HG03039 (cell line): Measurements from ENCODE around the gene NXNL2.
A peak's percentile ranks its signal among the peaks of the same experiment; 100 is the strongest.

Experiments used
- ATAC-seq: cut with Tn5 transposase; IDR thresholded peaks from one replicate; pipeline ENCODE4 v1.9.1; 2021; ENCODE audit warnings: mild to moderate bottlenecking, moderate library complexity; ENCODE audit not compliant: unreplicated experiment

NXNL2 gene

DNA sequence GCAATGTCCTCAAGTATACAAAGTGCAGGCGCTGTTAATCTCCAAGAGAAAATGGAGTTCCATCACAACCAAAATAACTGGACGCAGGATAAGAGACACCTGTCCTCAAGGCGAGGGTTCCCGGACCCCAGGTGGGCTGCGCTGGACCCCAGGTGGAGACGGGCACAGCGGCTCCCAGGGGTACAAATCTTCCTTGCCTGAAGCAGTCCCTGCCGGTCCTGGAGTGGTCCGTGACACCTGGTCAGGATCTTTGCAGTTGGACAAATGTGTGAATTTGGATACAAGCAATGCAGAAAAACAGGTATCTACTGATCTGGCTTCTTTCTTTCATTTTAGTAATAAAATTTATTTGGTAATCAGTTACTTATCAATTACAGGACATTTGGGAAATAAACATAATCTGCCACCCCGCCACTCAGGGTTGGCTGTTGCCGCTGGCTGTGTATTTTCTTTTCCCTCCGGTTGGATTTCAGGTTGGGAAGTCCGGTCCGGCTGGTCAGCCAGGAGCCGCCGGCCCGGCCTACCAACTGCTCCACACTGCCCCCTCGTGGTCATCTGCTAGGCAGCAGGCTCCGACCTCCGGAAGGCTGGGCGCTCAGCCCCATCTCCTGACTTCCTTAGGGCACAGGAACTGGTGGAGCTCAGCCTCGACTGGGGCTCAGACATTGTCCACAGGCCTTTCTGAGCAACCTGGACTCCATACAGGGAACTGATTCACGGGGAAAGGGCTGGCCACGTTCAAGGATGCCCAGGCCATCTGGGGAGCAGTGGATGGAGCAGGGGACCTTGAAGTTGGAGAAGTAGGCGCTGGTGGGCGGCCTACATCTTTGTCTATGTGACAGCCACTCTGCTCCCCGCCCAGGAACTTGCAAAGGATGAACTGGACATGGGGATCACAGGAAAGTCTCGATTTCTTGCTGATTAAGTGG, 43.4 kb downstream of the NXNL2 start:
- ATAC-seq, result peak; percentile 77

DNA sequence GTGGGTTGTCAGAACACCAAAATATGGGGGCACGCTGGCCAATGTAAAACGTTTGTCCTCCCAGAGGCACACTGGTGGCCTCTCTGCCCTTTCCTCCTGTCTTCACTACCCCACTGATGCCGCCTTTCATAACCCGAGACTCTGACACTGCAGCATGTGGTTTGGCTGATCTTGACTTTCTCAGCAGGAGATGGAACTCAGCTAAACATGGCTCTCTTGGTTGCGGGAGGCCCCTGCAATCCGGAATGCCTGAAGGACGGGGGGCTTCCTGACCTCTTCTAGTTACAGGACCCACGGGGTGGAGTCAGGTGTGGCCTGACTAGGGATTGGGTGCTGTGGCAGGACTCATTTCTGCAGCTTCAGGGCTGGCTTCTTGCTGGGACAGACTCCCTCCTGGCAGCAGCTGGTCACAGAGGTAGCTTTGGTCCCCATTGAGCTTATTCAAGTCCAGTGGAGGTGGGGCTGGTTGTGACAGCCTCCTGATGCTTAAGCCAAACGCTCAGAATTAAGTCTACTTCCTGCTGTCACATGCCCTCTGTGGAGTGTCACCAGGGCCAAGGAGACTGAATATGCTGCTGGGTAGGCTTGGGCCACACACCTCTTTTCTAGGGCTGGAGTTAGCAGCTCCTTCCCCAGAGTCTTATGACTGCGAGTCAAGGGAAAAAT, 44.2 kb downstream of the NXNL2 start:
- no peak for ATAC-seq

DNA sequence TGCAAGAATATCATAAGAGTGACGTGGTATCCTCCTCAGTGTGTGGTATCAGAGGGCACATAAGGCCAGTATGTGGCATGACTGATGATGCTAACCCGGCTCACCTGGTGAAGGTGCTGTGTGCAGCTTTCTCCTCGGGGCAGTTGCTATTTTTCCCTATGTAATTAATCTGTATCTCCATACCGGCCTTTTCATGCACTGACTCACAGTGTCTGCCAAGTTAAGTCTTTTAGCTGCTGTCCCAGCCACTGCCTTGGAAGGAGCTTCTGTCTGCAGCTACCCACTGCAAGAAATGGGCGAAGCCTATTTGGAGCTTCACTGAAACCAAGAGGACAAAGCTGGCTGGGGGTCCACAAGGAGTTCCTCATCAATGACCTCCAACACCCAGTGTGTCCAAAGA, 46.0 kb downstream of the NXNL2 start:
- no peak for ATAC-seq

DNA sequence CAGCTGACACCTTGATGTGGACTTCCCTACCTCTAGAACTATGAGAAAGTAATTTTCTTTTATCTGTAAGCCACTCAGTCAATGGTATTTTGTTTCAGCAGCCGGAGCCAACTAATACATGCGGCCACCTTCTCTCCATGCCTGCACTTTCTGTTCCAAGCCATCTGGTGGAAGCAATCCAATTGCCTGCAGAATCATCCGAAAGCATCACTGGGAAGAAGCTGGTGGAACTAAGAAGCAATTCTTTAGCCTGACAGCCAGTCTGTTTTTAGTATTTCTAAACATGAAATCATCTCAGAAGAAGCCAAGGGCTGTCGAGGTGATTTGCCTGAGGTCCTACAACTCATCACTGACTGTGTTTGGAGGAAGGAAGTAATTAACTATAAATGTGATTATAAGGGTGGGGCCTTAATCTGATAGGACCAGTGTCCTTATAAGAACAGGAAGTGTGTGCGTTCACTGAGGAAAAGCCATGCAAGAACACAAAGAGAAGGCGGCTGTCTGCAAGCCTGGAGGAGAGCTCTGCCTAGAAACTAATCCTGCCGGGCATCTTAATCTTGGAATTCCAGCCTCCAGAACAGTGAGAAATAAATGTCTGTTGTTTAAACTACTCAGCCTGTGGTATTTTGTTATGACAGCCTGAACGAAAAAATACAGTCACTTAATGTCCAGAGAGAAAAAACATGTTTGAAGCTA, 49.1 kb downstream of the NXNL2 start:
- ATAC-seq, result no peak

DNA sequence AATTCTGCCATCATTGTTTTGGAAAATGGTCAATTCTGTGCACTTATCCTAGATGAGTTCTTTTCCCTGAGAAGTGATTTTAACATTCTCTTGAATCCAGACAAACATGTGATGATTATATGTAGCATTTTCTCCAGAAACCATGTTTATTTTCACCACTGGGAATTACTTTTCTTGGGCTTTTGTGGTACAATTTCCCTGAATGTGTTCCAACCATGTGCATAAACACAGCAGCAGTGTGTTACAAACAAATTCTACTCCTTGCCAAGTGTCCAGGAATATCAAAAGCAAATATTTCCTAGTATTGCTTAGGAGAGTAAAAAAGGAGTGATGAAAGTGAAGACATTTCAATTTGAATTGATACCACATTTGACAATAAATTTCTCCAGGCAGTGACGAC, 50.4 kb downstream of the NXNL2 start:
- ATAC-seq, result no peak

DNA sequence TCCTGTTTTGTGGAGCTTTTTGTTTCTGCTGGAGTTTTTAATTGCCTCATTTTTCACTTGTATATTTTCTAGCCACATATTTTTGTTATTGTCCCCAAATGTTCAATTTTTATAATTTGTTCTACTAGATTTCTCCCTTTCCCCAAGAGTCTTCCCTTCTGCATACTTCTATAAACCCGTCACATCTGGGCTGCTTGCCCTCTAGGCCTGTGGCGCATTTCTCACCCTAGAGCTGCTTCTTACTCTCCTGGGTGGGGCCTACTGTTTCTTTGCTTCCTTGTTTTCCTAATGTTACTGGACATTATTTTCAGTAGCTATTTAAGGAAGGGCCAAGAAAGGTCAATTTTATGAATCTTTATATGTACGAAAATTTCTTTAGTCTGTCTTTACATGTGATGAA, 51.5 kb downstream of the NXNL2 start:
- ATAC-seq, result no peak

DNA sequence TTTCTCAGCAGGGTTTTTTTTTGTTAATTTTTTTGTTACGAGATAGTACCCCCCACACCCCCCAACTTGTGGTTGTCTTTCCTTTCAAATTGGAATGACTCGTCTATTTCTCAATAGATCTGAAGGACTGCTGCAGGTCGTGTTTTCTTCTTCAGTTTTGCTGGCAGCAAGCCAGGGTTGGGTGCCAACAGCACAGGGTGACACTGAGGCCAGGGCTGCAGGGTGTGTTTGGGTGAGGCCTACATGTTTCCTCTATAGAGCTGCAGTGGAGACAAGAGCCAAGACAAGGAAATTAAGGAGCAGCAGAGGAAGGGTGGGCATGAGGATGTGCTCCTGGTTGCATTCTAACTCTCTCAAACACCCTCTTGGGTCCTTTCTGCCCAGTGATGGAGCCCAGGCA, 52.2 kb downstream of the NXNL2 start:
- no peak for ATAC-seq

DNA sequence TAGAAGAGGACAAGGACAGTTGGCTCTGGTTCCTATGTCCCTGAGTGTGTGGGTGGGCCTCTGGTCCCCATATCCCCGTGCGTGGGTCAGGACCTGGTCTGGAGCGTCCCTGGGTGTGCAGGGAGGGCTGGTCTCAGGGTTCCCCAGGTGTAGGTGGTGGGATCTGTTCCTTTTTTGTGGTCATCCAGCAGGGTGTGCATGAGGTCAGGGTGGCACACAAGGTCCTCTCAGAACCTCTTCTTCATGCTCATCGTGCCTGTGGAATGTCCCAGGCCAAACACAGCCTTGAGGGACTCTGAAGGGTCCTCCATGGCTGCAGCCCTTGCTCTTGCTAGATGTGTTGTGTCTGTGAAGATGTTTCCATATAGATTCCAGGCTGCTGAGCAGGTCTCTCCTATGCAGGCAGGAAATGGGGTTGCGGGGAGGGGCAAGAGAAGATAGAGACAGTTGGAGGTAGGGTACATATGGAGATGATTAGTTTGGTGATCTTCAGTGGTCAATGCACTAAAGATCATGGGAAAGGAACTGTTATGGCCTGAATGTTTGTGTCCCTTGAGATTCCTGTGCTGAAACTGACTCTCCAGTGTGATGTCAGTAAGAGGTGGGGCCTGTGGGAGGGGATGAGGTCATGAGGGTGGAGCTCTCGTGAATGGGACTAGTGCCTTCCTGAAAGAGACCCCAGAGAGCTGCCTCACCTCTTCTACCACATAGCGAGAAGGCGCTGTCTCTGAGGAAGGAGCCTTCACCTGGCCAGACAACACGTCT, 53.1 kb downstream of the NXNL2 start:
- ATAC-seq, result no peak

DNA sequence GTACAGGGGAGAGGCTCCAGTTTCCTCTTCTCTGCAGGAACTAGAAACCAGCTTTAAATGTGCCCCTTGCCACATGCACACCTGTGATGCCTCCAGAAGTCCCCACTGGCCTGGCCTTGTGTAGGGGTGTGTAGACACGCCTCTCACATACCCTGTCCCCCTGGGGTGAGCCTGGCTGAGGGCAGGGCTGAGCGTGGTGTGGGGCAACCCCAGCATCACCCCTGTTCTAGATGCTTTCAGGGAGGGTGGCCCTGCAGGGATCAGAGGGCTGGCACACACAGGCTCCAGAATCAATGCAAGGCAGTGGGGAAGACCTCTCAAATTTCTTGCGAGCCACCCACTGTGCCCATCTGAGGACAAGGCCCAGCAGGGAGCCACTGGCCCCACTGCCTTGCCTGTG, 54.7 kb downstream of the NXNL2 start:
- ATAC-seq, result no peak

DNA sequence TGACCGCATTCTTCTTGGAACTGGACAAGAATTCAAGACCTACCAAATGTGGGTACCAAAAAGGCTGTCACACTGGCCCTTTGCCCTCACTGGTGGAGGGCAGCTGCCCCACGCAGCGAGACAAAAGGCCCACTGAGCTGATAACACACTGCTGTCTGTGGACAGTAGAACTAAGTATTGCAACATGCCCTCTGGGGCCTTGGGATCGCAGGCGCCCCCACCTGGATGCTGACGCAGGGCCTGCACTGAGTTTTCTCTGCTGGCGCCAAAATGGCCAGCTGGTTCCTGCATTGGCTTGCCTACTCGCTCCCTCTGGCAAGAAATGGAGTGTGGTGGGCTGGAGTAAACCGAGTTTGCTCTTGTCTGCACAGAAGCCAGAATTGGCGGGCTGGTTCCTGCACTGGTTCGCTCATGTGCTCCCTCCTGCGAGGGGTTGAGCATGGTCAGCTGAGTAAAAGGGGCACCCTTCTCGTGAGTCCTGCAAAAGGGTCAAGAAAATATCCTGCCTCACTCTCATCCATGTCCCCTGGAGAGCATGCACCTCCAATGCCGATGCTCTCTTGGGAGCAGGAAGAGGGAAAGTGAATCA, 55.7 kb downstream of the NXNL2 start:
- no peak for ATAC-seq

DNA sequence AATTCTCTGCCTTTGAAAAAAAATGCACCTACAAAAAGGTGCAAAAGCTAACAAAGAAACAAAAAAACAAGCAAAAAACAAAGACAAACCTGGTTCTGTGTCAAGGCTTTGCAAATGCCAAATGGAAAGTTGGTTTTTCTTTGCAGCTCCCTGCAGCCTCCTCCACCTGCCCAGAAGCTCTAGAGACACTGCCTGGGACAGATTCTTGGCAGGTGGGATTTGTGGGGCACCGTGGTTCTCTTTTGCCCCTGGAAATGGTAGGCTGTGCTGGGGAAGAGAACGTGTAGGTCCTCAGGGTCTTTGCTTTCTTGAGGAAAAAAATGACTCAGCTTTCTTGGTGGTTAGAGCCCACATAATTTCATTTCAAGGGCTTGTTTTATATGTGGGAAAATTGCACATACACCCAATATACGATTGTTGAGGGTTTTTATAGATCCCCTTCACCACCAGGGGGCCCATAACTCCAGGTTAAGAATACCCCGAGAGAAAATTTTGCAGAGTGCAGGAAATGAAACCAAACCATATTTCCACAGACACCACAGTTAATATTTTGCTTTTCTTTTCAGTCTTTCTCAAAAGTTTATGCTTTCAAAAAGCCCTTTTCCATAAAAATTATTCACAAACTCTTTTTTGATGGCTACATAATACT, 58.7 kb downstream of the NXNL2 start:
- no peak for ATAC-seq
